HEK293 (cell line): Measurements from ENCODE around the gene ADIPOR2.

Source experiments
- BCL11B ChIP-seq: fragments of 450-650 bp; formaldehyde crosslinking; IDR thresholded peaks from 2 replicates; pipeline ENCODE4 v1.5.1; 2016; ENCODE audit warnings: low read depth, missing biosample characterization, missing genetic modification characterization
- GLI2 ChIP-seq: fragments of 450-650 bp; formaldehyde crosslinking; IDR thresholded peaks from 2 replicates; pipeline ENCODE4; 2017; ENCODE audit warnings: missing biosample characterization, missing genetic modification characterization, low read depth, borderline replicate concordance
- GLIS1 ChIP-seq: fragments of 450-650 bp; formaldehyde crosslinking; IDR thresholded peaks from 2 replicates; pipeline ENCODE4 v1.5.1; 2016; ENCODE audit warnings: missing biosample characterization, missing genetic modification characterization
- HOXD13 ChIP-seq: sonication (generic); formaldehyde crosslinking; IDR thresholded peaks from 2 replicates; pipeline ENCODE4 v1.8.0; 2022; ENCODE audit warnings: missing genetic modification reagents, borderline replicate concordance
- KLF8 ChIP-seq: fragments of 450-650 bp; formaldehyde crosslinking; IDR thresholded peaks from 2 replicates; pipeline ENCODE4 v1.5.1; 2016; ENCODE audit warnings: missing biosample characterization, missing genetic modification characterization
- MEIS1 ChIP-seq: sonication (generic); formaldehyde crosslinking; IDR thresholded peaks from 2 replicates; pipeline ENCODE4 v1.8.1; 2022; ENCODE audit warnings: missing genetic modification reagents, mild to moderate bottlenecking, borderline replicate concordance
- OSR2 ChIP-seq: fragments of 450-650 bp; formaldehyde crosslinking; IDR thresholded peaks from 2 replicates; pipeline ENCODE4 v1.5.1; 2016; ENCODE audit warnings: missing biosample characterization, missing genetic modification characterization
- PATZ1 ChIP-seq: fragments of 450-650 bp; formaldehyde crosslinking; IDR thresholded peaks from 2 replicates; pipeline ENCODE4 v1.5.1; 2016; ENCODE audit warnings: missing biosample characterization, missing genetic modification characterization
- TCF7L2 ChIP-seq: IDR thresholded peaks from 2 replicates; pipeline ENCODE4 v1.6.1; 2011; ENCODE audit warnings: low read depth, mild to moderate bottlenecking, inconsistent platforms, low read length, moderate library complexity, borderline replicate concordance
- ZBTB1 ChIP-seq: fragments of 450-650 bp; formaldehyde crosslinking; IDR thresholded peaks from 2 replicates; pipeline ENCODE4 v1.5.1; 2016; ENCODE audit warnings: missing biosample characterization, missing genetic modification characterization
- ZFP69B ChIP-seq: fragments of 450-650 bp; formaldehyde crosslinking; IDR thresholded peaks from 2 replicates; pipeline ENCODE4 v1.5.1; 2016; ENCODE audit warnings: missing biosample characterization, missing genetic modification characterization
- ZNF146 ChIP-seq: fragments of 450-650 bp; formaldehyde crosslinking; IDR thresholded peaks from 2 replicates; pipeline ENCODE4 v1.5.1; 2016; ENCODE audit warnings: missing biosample characterization, missing genetic modification characterization
- ZNF24 ChIP-seq: fragments of 450-650 bp; formaldehyde crosslinking; IDR thresholded peaks from 2 replicates; pipeline ENCODE4 v1.5.1; 2016; ENCODE audit warnings: missing biosample characterization, missing genetic modification characterization
- ZNF248 ChIP-seq: fragments of 450-650 bp; formaldehyde crosslinking; IDR thresholded peaks from 2 replicates; pipeline ENCODE4 v1.5.1; 2017; ENCODE audit warnings: missing biosample characterization, missing genetic modification characterization
- ZNF280C ChIP-seq: fragments of 450-650 bp; formaldehyde crosslinking; IDR thresholded peaks from 2 replicates; pipeline ENCODE4 v1.5.1; 2016; ENCODE audit warnings: missing biosample characterization, missing genetic modification characterization
- ZNF521 ChIP-seq: fragments of 450-650 bp; formaldehyde crosslinking; IDR thresholded peaks from 2 replicates; pipeline ENCODE4 v1.5.1; 2017; ENCODE audit warnings: missing biosample characterization, mild to moderate bottlenecking, missing genetic modification characterization
- ZNF530 ChIP-seq: fragments of 450-650 bp; formaldehyde crosslinking; IDR thresholded peaks from 2 replicates; pipeline ENCODE4 v1.5.1; 2016; ENCODE audit warnings: low read depth, missing biosample characterization, missing genetic modification characterization
- ZNF549 ChIP-seq: fragments of 450-650 bp; IDR thresholded peaks from 2 replicates; pipeline ENCODE4 v1.5.1; 2018; ENCODE audit warnings: missing biosample characterization, missing genetic modification characterization, mild to moderate bottlenecking, inconsistent platforms, moderate library complexity
- ZNF558 ChIP-seq: fragments of 450-650 bp; formaldehyde crosslinking; IDR thresholded peaks from 2 replicates; pipeline ENCODE4 v1.5.1; 2016; ENCODE audit warnings: missing biosample characterization, missing genetic modification characterization
- ZNF580 ChIP-seq: fragments of 450-650 bp; formaldehyde crosslinking; IDR thresholded peaks from 2 replicates; pipeline ENCODE4 v1.5.1; 2016; ENCODE audit warnings: missing biosample characterization, missing genetic modification characterization
- ZNF830 ChIP-seq: fragments of 450-650 bp; IDR thresholded peaks from 2 replicates; pipeline ENCODE4 v1.5.0; 2018; ENCODE audit warnings: missing biosample characterization, missing genetic modification characterization, low read depth, mild to moderate bottlenecking, moderate library complexity
- ZSCAN30 ChIP-seq: fragments of 450-650 bp; IDR thresholded peaks from 2 replicates; pipeline ENCODE4 v1.5.1; 2018; ENCODE audit warnings: missing biosample characterization, mild to moderate bottlenecking, missing genetic modification characterization, moderate library complexity
- ZSCAN4 ChIP-seq: fragments of 450-650 bp; formaldehyde crosslinking; IDR thresholded peaks from 2 replicates; pipeline ENCODE4 v1.5.1; 2017; ENCODE audit warnings: missing biosample characterization, missing genetic modification characterization
- ZXDB ChIP-seq: fragments of 450-650 bp; formaldehyde crosslinking; IDR thresholded peaks from 2 replicates; pipeline ENCODE4 v1.5.1; 2016; ENCODE audit warnings: missing biosample characterization, missing genetic modification characterization
- TF ChIP-seq, protein P1 (sequence below): fragments of 450-650 bp; formaldehyde crosslinking; IDR thresholded peaks from 2 replicates; pipeline ENCODE4 v1.5.1; 2016; ENCODE audit warnings: missing biosample characterization, missing genetic modification characterization
- TF ChIP-seq, protein P2 (sequence below): fragments of 450-650 bp; formaldehyde crosslinking; IDR thresholded peaks from 2 replicates; pipeline ENCODE4 v1.5.1; 2016; ENCODE audit warnings: missing biosample characterization, missing genetic modification characterization
- TF ChIP-seq, protein P3 (sequence below): fragments of 450-650 bp; formaldehyde crosslinking; IDR thresholded peaks from 2 replicates; pipeline ENCODE4 v1.5.1; 2016; ENCODE audit warnings: missing biosample characterization, missing genetic modification characterization
- TF ChIP-seq, protein P4 (sequence below): sonication (generic); formaldehyde crosslinking; IDR thresholded peaks from 2 replicates; pipeline ENCODE4 v1.8.1; 2022; ENCODE audit warnings: mild to moderate bottlenecking, moderate library complexity, missing genetic modification reagents

Gene ADIPOR2

GRCh38 chr12:1795785-1796514 is 105.1 kb downstream of the ADIPOR2 start (continued):
- TF ChIP-seq ZNF549 (tag by site-specific recombination): no peak
- no peak for TF ChIP-seq HOXD13
- TF ChIP-seq PATZ1 (tag by site-specific recombination): no peak
- no peak for TF ChIP-seq BCL11B (tag by site-specific recombination)
- TF ChIP-seq, protein P1, sequence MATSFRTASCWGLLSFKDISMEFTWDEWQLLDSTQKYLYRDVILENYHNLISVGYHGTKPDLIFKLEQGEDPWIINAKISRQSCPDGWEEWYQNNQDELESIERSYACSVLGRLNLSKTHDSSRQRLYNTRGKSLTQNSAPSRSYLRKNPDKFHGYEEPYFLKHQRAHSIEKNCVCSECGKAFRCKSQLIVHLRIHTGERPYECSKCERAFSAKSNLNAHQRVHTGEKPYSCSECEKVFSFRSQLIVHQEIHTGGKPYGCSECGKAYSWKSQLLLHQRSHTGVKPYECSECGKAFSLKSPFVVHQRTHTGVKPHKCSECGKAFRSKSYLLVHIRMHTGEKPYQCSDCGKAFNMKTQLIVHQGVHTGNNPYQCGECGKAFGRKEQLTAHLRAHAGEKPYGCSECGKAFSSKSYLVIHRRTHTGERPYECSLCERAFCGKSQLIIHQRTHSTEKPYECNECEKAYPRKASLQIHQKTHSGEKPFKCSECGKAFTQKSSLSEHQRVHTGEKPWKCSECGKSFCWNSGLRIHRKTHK (tag by site-specific recombination): no peak
- TF ChIP-seq ZNF248 (tag by site-specific recombination): no peak
- TF ChIP-seq ZSCAN30: peak; percentile 88
- TF ChIP-seq, protein P2, sequence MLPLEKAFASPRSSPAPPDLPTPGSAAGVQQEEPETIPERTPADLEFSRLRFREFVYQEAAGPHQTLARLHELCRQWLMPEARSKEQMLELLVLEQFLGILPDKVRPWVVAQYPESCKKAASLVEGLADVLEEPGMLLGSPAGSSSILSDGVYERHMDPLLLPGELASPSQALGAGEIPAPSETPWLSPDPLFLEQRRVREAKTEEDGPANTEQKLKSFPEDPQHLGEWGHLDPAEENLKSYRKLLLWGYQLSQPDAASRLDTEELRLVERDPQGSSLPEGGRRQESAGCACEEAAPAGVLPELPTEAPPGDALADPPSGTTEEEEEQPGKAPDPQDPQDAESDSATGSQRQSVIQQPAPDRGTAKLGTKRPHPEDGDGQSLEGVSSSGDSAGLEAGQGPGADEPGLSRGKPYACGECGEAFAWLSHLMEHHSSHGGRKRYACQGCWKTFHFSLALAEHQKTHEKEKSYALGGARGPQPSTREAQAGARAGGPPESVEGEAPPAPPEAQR (tag by site-specific recombination): no peak; the same call in 1 of the 2 replicates
- TF ChIP-seq KLF8: peak; percentile 35; the same call in 1 of the 2 replicates
- peak; percentile 63; the same call in 1 of the 2 replicates for TF ChIP-seq ZNF580
- TF ChIP-seq ZSCAN4 (tag by site-specific recombination): no peak
- no peak for TF ChIP-seq ZNF830
- TF ChIP-seq ZNF280C (tag by site-specific recombination): no peak
- no peak for TF ChIP-seq ZXDB (tag by site-specific recombination)
- TF ChIP-seq ZNF521 (tag by site-specific recombination): no peak
- TF ChIP-seq ZNF146 (tag by site-specific recombination): no peak
- TF ChIP-seq GLI2: no peak
- TF ChIP-seq ZFP69B: no peak
- TF ChIP-seq MEIS1: no peak
- TF ChIP-seq, protein P3, sequence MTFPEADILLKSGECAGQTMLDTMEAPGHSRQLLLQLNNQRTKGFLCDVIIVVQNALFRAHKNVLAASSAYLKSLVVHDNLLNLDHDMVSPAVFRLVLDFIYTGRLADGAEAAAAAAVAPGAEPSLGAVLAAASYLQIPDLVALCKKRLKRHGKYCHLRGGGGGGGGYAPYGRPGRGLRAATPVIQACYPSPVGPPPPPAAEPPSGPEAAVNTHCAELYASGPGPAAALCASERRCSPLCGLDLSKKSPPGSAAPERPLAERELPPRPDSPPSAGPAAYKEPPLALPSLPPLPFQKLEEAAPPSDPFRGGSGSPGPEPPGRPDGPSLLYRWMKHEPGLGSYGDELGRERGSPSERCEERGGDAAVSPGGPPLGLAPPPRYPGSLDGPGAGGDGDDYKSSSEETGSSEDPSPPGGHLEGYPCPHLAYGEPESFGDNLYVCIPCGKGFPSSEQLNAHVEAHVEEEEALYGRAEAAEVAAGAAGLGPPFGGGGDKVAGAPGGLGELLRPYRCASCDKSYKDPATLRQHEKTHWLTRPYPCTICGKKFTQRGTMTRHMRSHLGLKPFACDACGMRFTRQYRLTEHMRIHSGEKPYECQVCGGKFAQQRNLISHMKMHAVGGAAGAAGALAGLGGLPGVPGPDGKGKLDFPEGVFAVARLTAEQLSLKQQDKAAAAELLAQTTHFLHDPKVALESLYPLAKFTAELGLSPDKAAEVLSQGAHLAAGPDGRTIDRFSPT: no peak
- TF ChIP-seq TCF7L2: no peak
- peak; percentile 43 for TF ChIP-seq GLIS1 (tag by site-specific recombination)
- no peak for TF ChIP-seq ZBTB1 (tag by site-specific recombination)
- TF ChIP-seq, protein P4, sequence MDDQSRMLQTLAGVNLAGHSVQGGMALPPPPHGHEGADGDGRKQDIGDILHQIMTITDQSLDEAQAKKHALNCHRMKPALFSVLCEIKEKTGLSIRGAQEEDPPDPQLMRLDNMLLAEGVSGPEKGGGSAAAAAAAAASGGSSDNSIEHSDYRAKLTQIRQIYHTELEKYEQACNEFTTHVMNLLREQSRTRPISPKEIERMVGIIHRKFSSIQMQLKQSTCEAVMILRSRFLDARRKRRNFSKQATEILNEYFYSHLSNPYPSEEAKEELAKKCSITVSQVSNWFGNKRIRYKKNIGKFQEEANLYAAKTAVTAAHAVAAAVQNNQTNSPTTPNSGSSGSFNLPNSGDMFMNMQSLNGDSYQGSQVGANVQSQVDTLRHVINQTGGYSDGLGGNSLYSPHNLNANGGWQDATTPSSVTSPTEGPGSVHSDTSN: 0 out of 2 replicates have a peak, but pooled peaks have one; percentile 48
- TF ChIP-seq ZNF24 (tag by site-specific recombination): no peak
- TF ChIP-seq OSR2 (tag by site-specific recombination): no peak
- TF ChIP-seq ZNF530 (tag by site-specific recombination): no peak
- no peak for TF ChIP-seq ZNF558 (tag by site-specific recombination)
